Ascending aorta (tissue), 2 donors: Measurements from ENCODE around the gene LYRM2. TPM values are rescaled to one million over a fixed set of nuclear protein-coding genes. Genes with fewer than 3 reads are reported as not detected.

Source experiments
- DNase-seq, 2 donors: peaks; one replicate each; pipeline ENCODE4 v3.0.0-alpha.2; 2019; ENCODE audit warnings: low spot score in 2 of 2
- H3K27ac ChIP-seq, 2 donors: fragments of 200-600 bp; sonication (generic); one replicate each; pipeline ENCODE4 v1.5.1; 2016 to 2017; ENCODE audit warnings: mild to moderate bottlenecking in 1 of 2
- H3K27me3 ChIP-seq: fragments of 200-600 bp; sonication (generic); one replicate; pipeline ENCODE4 v1.5.1; 2017
- H3K36me3 ChIP-seq, 2 donors: fragments of 200-600 bp; sonication (generic); one replicate each; pipeline ENCODE4 v1.5.1; 2016
- H3K4me1 ChIP-seq, 2 donors: fragments of 200-600 bp; sonication (generic); one replicate each; pipeline ENCODE4 v1.5.1; 2016 to 2017; ENCODE audit warnings: mild to moderate bottlenecking in 1 of 2
- H3K4me3 ChIP-seq, 2 donors: fragments of 200-600 bp; sonication (generic); one replicate each; pipeline ENCODE4 v1.5.1; 2016 to 2017; ENCODE audit warnings: mild to moderate bottlenecking in 1 of 2
- H3K9me3 ChIP-seq, 2 donors: fragments of 200-600 bp; sonication (generic); one replicate each; pipeline ENCODE4 v1.5.1; 2016
- CTCF ChIP-seq, 3 experiments: fragments of 200-600 bp in 2 of 3; fragments of 450-650 bp in 1 of 3; sonication (generic) in 2 of 3; IDR thresholded peaks; one replicate each; pipeline ENCODE4 v1.5.1; 2016 to 2019; ENCODE audit warnings: antibody characterized with exemption in 3 of 3, mild to moderate bottlenecking in 1 of 3, moderate library complexity in 1 of 3
- intact Hi-C: fragments of 100-400 bp; cut with DNase I; formaldehyde crosslinking; loops from one replicate; pipeline ENCODE4 v1.15.1; 2023
- total RNA-seq: library from RNA; depleted of rRNA; stranded (reverse); fragments of >200 nt; gene quantifications from one replicate; pipeline ENCODE4 v1.1.0, GENCODE V29; 2016

The LYRM2 gene
- total RNA-seq, 1 donor from 2014 or later: 5.6 TPM

GRCh38 chr6:89585154-89585553 lies 53.4 kb downstream of the LYRM2 start:
- Histone ChIP-seq H3K4me3 (no peak overlapping the region), H3K9me3 (no peaks in the 10 kb centered on the region), H3K27me3 (no peaks in the 10 kb centered on the region), H3K27ac (peak overlapping the region in 1 of 2 donors; percentile 53), H3K36me3 (no peaks in the 10 kb centered on the region), H3K4me1 (peaks cover 0 to 14% of the 10 kb centered on the region in 2 donors)
- no peak for TF ChIP-seq CTCF (IDR thresholded peaks at IDR 0.05)
- no peak for DNase-seq
- intact Hi-C loops: no loop called here

DNA sequence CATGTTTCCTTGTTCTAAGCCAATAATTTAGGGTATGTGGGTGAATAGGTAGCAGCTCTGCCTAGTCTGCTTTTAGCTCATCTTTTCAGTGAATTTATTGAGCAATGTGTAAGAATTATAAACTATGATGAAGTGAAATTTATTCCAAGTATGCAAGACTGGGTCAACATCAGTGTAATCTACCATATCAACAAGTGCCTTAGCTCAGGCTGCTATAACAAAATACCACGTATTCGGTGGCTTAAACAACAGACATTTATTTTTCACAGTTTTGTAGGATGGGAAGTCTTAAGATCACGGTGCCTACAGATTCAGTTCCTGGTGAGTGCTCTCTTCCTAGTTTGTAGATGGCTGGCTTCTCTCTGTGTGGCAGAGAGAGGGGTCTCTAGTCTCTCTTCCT lies 54.0 kb downstream of the LYRM2 start:
- no peaks in the 10 kb centered on the region for H3K36me3 ChIP-seq
- H3K27me3 ChIP-seq: no peaks in the 10 kb centered on the region
- intact Hi-C loops: no loop called here
- peak overlapping the region; percentile 45 to 53 for H3K27ac ChIP-seq
- H3K4me1 ChIP-seq: peaks cover 0 to 11% of the 10 kb centered on the region in 2 donors
- no peaks in the 10 kb centered on the region for H3K9me3 ChIP-seq
- no peak for TF ChIP-seq CTCF (IDR thresholded peaks at IDR 0.05)
- DNase-seq: no peak
- H3K4me3 ChIP-seq: no peak overlapping the region

- Histone ChIP-seq H3K4me3 (no peak overlapping the region), H3K27me3 (no peaks in the 10 kb centered on the region), H3K27ac (no peak overlapping the region), H3K9me3 (no peaks in the 10 kb centered on the region), H3K36me3 (no peaks in the 10 kb centered on the region), H3K4me1 (peaks cover 0 to 11% of the 10 kb centered on the region in 2 donors)
- no peak for DNase-seq
- intact Hi-C loops: no loop called here
- no peak for TF ChIP-seq CTCF (IDR thresholded peaks at IDR 0.05)
Observed at GRCh38 chr6:89583559-89583958, 55.0 kb downstream of the LYRM2 start.

DNA sequence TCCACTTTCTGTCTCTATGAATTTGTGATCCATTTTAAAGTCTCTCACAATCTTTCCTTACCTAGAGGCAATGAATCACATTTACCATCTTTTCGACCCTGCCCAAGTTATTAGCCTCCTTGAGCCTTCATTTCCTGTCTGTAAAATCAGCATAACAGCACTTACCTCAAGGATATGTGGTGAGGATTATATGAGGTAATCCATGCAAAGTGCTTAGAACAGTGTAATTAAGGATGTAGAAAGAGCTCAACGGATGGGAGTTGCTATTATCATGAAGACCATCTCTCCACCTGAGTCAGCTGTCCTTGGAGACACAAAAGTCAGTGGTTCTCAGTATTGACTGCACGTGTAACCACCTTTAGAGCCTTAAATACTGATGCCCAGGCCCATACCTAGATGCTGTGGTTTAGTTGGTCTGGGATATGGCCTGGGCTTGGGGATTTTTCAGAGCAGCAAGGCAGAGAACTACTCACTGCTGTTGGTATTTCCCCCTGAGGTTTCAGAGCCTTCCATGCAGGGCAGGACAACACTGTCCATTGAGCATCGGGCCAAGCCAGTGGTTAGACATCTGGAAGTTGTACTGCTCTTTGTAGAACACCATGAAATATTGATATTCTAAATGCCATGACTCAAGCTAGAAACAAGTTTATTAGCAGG lies 55.8 kb downstream of the LYRM2 start:
- H3K27me3 ChIP-seq: no peaks in the 10 kb centered on the region
- no peak for DNase-seq
- intact Hi-C loops: no loop called here
- H3K4me1 ChIP-seq: peaks cover 0 to 11% of the 10 kb centered on the region in 2 donors
- no peak overlapping the region for H3K4me3 ChIP-seq
- no peaks in the 10 kb centered on the region for H3K9me3 ChIP-seq
- no peak for TF ChIP-seq CTCF (IDR thresholded peaks at IDR 0.05)
- no peaks in the 10 kb centered on the region for H3K36me3 ChIP-seq
- H3K27ac ChIP-seq: no peak overlapping the region

DNA sequence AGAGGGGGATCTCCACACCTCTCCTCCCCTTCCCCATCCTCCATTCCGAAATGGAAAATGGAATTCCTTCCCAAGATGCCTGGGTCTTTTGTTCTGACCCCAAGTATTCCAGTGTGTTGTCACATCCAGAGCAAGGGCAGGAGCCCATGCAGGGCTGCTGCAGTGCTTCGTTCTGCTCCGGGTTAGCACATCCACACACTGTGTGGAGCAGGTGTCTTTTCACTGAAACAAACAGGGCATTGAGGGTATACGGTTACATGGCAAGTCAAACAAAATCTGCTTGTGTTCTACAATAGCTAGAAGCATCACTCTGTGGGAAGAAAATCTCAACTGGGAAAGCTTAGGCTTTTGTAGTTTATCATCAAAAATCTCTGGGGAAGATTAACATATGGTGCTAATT lies 56.9 kb downstream of the LYRM2 start:
- Histone ChIP-seq H3K27me3 (no peaks in the 10 kb centered on the region), H3K36me3 (no peaks in the 10 kb centered on the region), H3K27ac (no peak overlapping the region), H3K4me3 (no peak overlapping the region), H3K9me3 (no peaks in the 10 kb centered on the region), H3K4me1 (peaks cover 0 to 11% of the 10 kb centered on the region in 2 donors)
- intact Hi-C loops: no loop called here
- TF ChIP-seq CTCF (IDR thresholded peaks at IDR 0.05): no peak
- DNase-seq: no peak
